Liver (tissue), 9 donors: Measurements from ENCODE around the gene NFE2L2. TPM values are rescaled to one million over a fixed set of nuclear protein-coding genes. Genes with fewer than 3 reads are reported as not detected.

ENCODE experiments used
- DNase-seq: peaks from one replicate; pipeline ENCODE4 v3.0.0-alpha.2; 2017; ENCODE audit warnings: low spot score
- H3K27ac ChIP-seq, 2 donors: one replicate each; pipeline ENCODE4 v1.7.0; 2013; ENCODE audit warnings: inconsistent platforms in 2 of 2, low read length in 2 of 2, control low read depth in 1 of 2, low read depth in 1 of 2, mild to moderate bottlenecking in 1 of 2
- H3K27me3 ChIP-seq, 4 donors: one replicate each; pipeline versions ENCODE4 v1.6.1 to v1.7.0; 2013; ENCODE audit warnings: low read length in 3 of 4, inconsistent platforms in 1 of 4, mild to moderate bottlenecking in 1 of 4, moderate library complexity in 1 of 4; ENCODE audit not compliant: control insufficient read depth in 4 of 4, insufficient read depth in 4 of 4
- H3K36me3 ChIP-seq, 4 donors: one replicate each; pipeline versions ENCODE4 v1.6.1 to v1.7.0; 2013; ENCODE audit warnings: low read length in 3 of 4, mild to moderate bottlenecking in 3 of 4, low read depth in 1 of 4, moderate library complexity in 1 of 4; ENCODE audit not compliant: control insufficient read depth in 4 of 4, insufficient read depth in 3 of 4
- H3K4me1 ChIP-seq, 4 donors: one replicate each; pipeline versions ENCODE4 v1.6.1 to v1.7.0; 2013; ENCODE audit warnings: low read length in 3 of 4, mild to moderate bottlenecking in 3 of 4, moderate library complexity in 1 of 4; ENCODE audit not compliant: control insufficient read depth in 4 of 4, insufficient read depth in 4 of 4
- H3K4me3 ChIP-seq, 3 donors: one replicate each; pipeline versions ENCODE4 v1.6.1 to v1.7.0; 2013; ENCODE audit warnings: low read length in 3 of 3, control low read depth in 1 of 3, low read depth in 1 of 3, mild to moderate bottlenecking in 1 of 3
- H3K9ac ChIP-seq, 2 donors: one replicate each; pipeline ENCODE4 v1.7.0; 2013; ENCODE audit warnings: low read length in 2 of 2, mild to moderate bottlenecking in 2 of 2, moderate library complexity in 2 of 2, control low read depth in 1 of 2, low read depth in 1 of 2
- H3K9me3 ChIP-seq, 4 donors: one replicate each; pipeline versions ENCODE4 v1.6.1 to v1.7.0; 2013; ENCODE audit warnings: low read length in 3 of 4; ENCODE audit not compliant: control insufficient read depth in 4 of 4
- ATF3 ChIP-seq: IDR thresholded peaks from 2 replicates; pipeline ENCODE4 v1.6.1; 2016; ENCODE audit warnings: antibody characterized with exemption
- CTCF ChIP-seq: fragments of 150-350 bp; IDR thresholded peaks from 2 replicates; pipeline ENCODE4 v1.5.1; 2017; ENCODE audit warnings: improper control_type of control experiment, low read depth, low read length; ENCODE audit not compliant: missing input control
- EGR1 ChIP-seq, 2 donors: IDR thresholded peaks; 2 replicates each; pipeline ENCODE4 v1.6.1; 2016 to 2018; ENCODE audit warnings: antibody characterized with exemption in 2 of 2, low read depth in 2 of 2
- FOXA2 ChIP-seq: IDR thresholded peaks from 2 replicates; pipeline ENCODE4 v1.6.1; 2016; ENCODE audit warnings: antibody characterized with exemption
- GABPA ChIP-seq, 2 donors: IDR thresholded peaks in 1 of 2; conservative IDR thresholded peaks in 1 of 2; 2 replicates each; pipeline ENCODE4 v1.6.1; 2016; ENCODE audit warnings: antibody characterized with exemption in 2 of 2, mild to moderate bottlenecking in 1 of 2, moderate library complexity in 1 of 2
- HNF4A ChIP-seq, 2 donors: conservative IDR thresholded peaks; 2 replicates each; pipeline ENCODE4 v1.6.1; 2016; ENCODE audit warnings: antibody characterized with exemption in 2 of 2, mild to moderate bottlenecking in 2 of 2
- HNF4G ChIP-seq: IDR thresholded peaks from 2 replicates; pipeline ENCODE4 v1.6.1; 2016; ENCODE audit warnings: antibody characterized with exemption
- MAX ChIP-seq: IDR thresholded peaks from 2 replicates; pipeline ENCODE4 v1.6.1; 2016; ENCODE audit warnings: antibody characterized with exemption
- NR2F2 ChIP-seq: IDR thresholded peaks from 2 replicates; pipeline ENCODE4 v1.6.1; 2016; ENCODE audit warnings: antibody characterized with exemption
- REST ChIP-seq: IDR thresholded peaks from 2 replicates; pipeline ENCODE4 v1.6.1; 2016; ENCODE audit warnings: antibody characterized with exemption, mild to moderate bottlenecking
- RXRA ChIP-seq, 2 donors: IDR thresholded peaks; 2 replicates each; pipeline ENCODE4 v1.6.1; 2017 to 2018; ENCODE audit warnings: antibody characterized with exemption in 2 of 2, mild to moderate bottlenecking in 1 of 2
- SP1 ChIP-seq: IDR thresholded peaks from 2 replicates; pipeline ENCODE4 v1.6.1; 2018; ENCODE audit warnings: antibody characterized with exemption, mild to moderate bottlenecking
- YY1 ChIP-seq: IDR thresholded peaks from 2 replicates; pipeline ENCODE4 v1.6.1; 2016; ENCODE audit warnings: antibody characterized with exemption, mild to moderate bottlenecking
- WGBS: extraction: QIAGEN DNeasy Blood & Tissue Kit; methylation state at CpG from one replicate; pipeline ENCODE4 v1.1.7; 2013; 5-methylcytosine and 5-hydroxymethylcytosine counted together
- polyA plus RNA-seq, 2 donors: library from polyadenylated mRNA; stranded (reverse) in 1 of 2; unstranded in 1 of 2; fragments of 200-250 nt in 1 of 2; fragments of >200 nt in 1 of 2; fragmentation: Nextera tagmentation in 1 of 2; extraction: Ambion mirVana in 1 of 2; gene quantifications; one replicate each; pipeline versions ENCODE4 v1.2.1 to v1.2.3, GENCODE V29; 2013 to 2015
- total RNA-seq, 2 donors: library from RNA; depleted of rRNA; stranded (reverse); fragments of >200 nt; gene quantifications; one replicate each; pipeline ENCODE4 v1.2.3, GENCODE V29; 2014
- donor health status: healthy.
- donor health status: healthy.
- donor health status: healthy.
- donor health status: healthy.
- donor health status: healthy.

The NFE2L2 gene
- total and polyA plus RNA-seq, 4 donors: 22.5 to 31.0 (median 27.1) TPM

GRCh38 chr2:177211576-177212105 is 52.9 kb downstream of the NFE2L2 start (continued):
- TF ChIP-seq REST: no peak

GRCh38 chr2:177211169-177211568 is 53.4 kb downstream of the NFE2L2 start:
- DNase-seq: no peak
- Histone ChIP-seq H3K9me3 (no peaks in the 10 kb centered on the region), H3K4me1 (peaks cover 5 to 27% (median 8%) of the 10 kb centered on the region in 4 donors), H3K9ac (peak overlapping the region; percentile 98 to 100), H3K27me3 (no peaks in the 10 kb centered on the region), H3K36me3 (peaks cover 0 to 8% (median 3%) of the 10 kb centered on the region in 4 donors), H3K27ac (peak overlapping the region; percentile 98 to 100), H3K4me3 (peak overlapping the region; percentile 64 to 72 (median 71))
- WGBS: 26% methylated on average over 7 of the region's 7 CpGs
- TF ChIP-seq YY1: no peak
- no peak for TF ChIP-seq FOXA2
- no peak for TF ChIP-seq CTCF
- TF ChIP-seq GABPA (IDR thresholded peaks at IDR 0.05 in 1 of 2, conservative IDR thresholded peaks at IDR 0.05 in 1 of 2): no peak
- no peak for TF ChIP-seq NR2F2
- TF ChIP-seq EGR1 (IDR thresholded peaks at IDR 0.05; ENCODE audit: low read depth in 2 of 2): no peak
- TF ChIP-seq RXRA (IDR thresholded peaks at IDR 0.05): no peak
- no peak for TF ChIP-seq ATF3
- no peak for TF ChIP-seq REST

GRCh38 chr2:177207101-177207500 is 57.4 kb downstream of the NFE2L2 start:
- Histone ChIP-seq H3K4me3 (no peak overlapping the region), H3K36me3 (no peaks in the 10 kb centered on the region), H3K9me3 (no peaks in the 10 kb centered on the region), H3K27ac (no peak overlapping the region), H3K9ac (no peak overlapping the region), H3K27me3 (no peaks in the 10 kb centered on the region), H3K4me1 (peaks cover 0 to 8% (median 5%) of the 10 kb centered on the region in 4 donors)
- WGBS: 91% methylated on average over 2 of the region's 2 CpGs
- TF ChIP-seq SP1: no peak
- no peak for TF ChIP-seq HNF4G
- no peak for TF ChIP-seq YY1
- no peak for TF ChIP-seq HNF4A (conservative IDR thresholded peaks at IDR 0.05)
- TF ChIP-seq MAX: no peak
- no peak for TF ChIP-seq NR2F2
- TF ChIP-seq CTCF: no peak
- DNase-seq: no peak
